ENCODE measurements around the gene DDR2. TPM values are rescaled to one million over a fixed set of nuclear protein-coding genes. Genes with fewer than 3 reads are reported as not detected.
"Not testable (repeated sequence)": the region's sequence is repeated elsewhere in the genome, so short reads cannot be mapped to it uniquely, and the experiment has no call there.

The DDR2 gene
- total RNA-seq, 1 donor from 2014 or later, result 1.3 TPM

DNA sequence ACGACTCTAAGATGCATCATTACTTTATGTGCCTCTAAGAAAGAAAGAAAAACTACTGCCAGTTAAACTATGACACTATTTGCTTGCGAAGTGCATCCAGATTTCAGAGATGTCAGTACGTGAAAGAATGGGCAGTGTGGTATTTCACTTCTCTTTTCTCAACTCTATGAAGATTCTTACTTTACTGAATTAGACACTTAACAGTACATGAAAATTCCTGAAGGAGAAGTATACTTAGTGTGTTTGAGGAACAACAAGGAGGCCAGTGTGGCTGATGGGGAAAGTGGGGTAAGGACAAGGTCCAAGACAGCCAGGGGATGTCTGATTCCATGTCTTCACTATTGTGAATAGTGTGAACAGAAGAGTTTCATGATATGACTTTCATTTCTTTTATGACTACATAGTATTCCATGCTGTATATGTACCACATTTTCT lies 104.4 kb downstream of the DDR2 start:
- H3K4me3 ChIP-seq (ENCODE audit: low read depth, low read length), result no peak overlapping the region
- TF ChIP-seq, protein P1, sequence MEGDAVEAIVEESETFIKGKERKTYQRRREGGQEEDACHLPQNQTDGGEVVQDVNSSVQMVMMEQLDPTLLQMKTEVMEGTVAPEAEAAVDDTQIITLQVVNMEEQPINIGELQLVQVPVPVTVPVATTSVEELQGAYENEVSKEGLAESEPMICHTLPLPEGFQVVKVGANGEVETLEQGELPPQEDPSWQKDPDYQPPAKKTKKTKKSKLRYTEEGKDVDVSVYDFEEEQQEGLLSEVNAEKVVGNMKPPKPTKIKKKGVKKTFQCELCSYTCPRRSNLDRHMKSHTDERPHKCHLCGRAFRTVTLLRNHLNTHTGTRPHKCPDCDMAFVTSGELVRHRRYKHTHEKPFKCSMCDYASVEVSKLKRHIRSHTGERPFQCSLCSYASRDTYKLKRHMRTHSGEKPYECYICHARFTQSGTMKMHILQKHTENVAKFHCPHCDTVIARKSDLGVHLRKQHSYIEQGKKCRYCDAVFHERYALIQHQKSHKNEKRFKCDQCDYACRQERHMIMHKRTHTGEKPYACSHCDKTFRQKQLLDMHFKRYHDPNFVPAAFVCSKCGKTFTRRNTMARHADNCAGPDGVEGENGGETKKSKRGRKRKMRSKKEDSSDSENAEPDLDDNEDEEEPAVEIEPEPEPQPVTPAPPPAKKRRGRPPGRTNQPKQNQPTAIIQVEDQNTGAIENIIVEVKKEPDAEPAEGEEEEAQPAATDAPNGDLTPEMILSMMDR (conservative IDR thresholded peaks at IDR 0.05; ENCODE audit: low read depth, low read length), result no peak
- DNase-seq (ENCODE audit: low read depth), result no peak

DNA sequence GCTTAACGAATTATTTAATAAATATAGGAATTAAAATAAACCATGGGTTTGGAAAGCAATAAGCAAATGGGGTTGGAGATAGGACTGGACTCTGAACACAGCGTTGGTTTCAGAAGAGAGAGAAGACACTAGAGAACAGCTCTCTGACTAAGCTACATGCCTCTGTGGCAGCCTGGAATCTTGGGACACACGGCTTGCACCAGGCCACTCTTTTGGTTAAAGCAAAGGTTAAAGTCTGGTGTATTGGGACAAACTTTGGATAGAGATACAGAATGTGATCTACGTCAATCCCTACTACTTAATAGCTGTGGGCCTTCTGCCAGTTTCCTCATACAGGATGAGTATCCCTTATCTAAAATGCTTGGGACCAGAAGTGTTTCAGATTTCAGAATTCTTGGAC lies 108.5 kb downstream of the DDR2 start:
- TF ChIP-seq, protein P1 (conservative IDR thresholded peaks at IDR 0.05; ENCODE audit: low read depth, low read length), result no peak
- no peak overlapping the region for H3K4me3 ChIP-seq (ENCODE audit: low read depth, low read length)
- no peak for DNase-seq (ENCODE audit: low read depth)

DNA sequence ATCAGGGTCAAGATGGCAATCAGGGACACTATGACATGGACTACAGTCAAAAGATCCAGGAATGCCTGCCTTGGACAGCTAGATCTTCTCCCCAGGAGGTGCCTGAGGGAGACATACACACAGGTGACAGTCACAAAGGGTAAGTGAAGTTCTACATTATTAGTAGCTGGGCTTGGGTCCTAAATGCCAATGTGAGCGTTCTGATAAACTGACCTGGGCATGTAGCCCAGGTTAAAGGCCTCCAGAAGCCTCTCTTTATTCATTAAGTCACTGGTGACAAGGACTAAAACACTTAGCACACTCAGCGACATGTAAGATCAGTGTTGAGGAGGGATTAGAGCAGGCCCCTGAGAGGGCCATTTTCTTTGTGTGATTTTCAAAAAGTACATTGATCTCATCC lies 109.3 kb downstream of the DDR2 start:
- no peak overlapping the region for H3K4me3 ChIP-seq (ENCODE audit: low read depth, low read length)
- no peak for DNase-seq (ENCODE audit: low read depth)
- TF ChIP-seq, protein P1 (conservative IDR thresholded peaks at IDR 0.05; ENCODE audit: low read depth, low read length), result no peak

DNA sequence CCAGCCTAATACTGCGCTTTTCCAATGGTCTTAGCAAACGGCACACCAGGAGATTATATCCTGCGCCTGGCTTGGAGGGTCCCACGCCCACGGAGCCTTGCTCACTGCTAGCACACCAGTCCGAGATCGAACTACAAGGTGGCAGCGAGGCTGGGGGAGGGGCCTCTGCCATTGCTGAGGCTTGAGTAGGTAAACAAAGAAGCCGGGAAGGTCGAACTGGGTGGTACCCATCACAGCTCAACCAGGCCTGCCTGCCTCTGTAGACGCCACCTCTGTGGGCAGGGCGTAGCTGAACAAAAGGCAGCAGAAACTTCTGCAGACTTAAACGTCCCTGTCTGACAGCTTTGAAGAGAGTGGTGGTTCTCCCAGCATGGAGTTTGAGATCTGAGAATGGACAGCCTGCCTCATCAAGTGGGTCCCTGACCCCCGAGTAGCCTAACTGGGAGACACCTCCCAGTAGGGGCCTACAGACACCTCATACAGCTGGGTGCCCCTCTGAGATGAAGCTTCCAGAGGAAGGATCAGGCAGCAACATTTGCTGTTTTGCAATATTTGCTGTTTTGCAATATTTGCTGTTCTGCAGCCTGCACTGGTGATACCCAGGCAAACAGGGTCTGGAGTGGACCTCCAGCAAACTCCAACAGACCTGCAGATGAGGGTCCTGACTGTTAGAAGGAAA lies 114.1 kb downstream of the DDR2 start:
- H3K4me3 ChIP-seq (ENCODE audit: low read depth, low read length); DNase-seq (ENCODE audit: low read depth): not testable (repeated sequence)

DNA sequence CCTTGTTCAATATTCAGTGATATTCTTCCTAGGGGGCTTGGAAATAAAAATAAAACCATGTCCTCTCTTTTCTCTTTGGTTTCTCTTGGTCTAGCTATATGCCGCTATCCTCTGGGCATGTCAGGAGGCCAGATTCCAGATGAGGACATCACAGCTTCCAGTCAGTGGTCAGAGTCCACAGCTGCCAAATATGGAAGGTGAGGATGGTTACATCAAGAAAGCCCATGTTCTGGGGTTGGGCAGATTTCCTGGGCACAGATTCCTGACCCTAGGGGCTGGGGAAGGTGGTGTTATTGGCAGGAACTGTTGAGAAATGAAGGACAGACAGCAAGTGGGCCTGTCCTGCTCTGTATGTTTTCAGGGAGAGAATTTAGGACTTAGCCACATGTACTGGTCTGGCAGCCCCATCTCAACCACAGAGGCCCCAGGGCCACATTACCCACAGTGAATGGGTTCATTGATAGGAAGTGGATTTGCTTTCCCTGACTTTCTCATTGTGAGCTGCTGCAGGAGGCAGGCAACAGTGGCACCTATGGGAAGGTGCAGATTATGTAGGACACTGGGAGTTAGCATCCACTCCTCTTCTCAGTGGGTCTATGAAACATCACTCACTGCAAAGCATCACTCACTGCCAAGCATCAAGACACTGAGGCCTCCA lies 120.9 kb downstream of the DDR2 start:
- no peak overlapping the region for H3K4me3 ChIP-seq (ENCODE audit: low read depth, low read length)
- TF ChIP-seq, protein P1 (conservative IDR thresholded peaks at IDR 0.05; ENCODE audit: low read depth, low read length), result peak; percentile 27
- DNase-seq (ENCODE audit: low read depth), result no peak

DNA sequence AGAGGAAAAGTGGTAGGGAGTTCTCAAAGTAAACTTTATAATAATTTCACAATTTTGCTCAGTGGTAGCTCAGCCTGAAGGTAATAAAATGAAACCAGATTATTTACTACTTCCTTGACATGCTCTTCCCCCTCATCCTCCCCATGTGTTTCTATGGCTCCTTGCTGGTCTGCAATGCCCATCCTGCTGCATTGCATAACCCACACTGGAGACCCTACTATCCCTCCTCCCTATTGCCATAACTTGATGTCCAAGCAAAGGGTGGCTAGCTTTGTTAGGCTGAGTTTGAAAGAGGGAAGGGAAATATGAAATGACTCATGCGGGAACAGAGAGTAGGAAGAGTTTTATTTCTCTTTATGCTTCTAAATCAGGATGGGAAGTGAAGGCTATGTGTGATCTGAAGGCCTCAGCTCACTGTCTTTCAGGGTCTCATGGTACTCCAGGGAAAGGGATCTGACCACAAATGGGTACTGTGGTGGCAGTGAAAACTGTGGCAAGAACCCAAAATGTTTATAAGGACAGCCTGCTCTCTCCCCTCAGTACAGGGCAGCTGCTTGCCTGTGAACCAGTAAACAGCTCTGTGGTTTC lies 121.8 kb downstream of the DDR2 start:
- TF ChIP-seq, protein P1 (conservative IDR thresholded peaks at IDR 0.05; ENCODE audit: low read depth, low read length), result no peak
- no peak overlapping the region for H3K4me3 ChIP-seq (ENCODE audit: low read depth, low read length)
- DNase-seq (ENCODE audit: low read depth), result no peak

DNA sequence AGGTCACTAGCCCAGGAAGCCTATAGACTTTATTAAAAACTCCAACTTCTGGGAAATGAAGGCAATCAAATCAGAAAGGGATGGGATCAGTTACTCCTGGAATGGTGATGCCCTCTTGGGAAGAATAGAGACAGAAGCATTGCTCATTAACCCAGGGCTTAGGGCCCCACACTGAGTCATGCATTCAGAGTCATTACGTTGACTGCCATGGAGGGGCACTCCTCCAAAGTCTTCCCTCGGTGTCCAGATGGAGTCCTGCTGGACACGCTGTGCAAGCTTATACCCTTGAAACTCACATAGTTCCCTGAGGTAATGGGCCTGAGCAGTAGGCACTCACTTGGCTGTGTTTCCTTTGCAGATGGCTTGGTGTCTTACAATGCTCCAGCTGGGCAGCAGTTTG lies 123.0 kb downstream of the DDR2 start:
- TF ChIP-seq, protein P1 (conservative IDR thresholded peaks at IDR 0.05; ENCODE audit: low read depth, low read length), result no peak
- no peak overlapping the region for H3K4me3 ChIP-seq (ENCODE audit: low read depth, low read length)
- DNase-seq (ENCODE audit: low read depth), result no peak

Measured in epithelial cell of proximal tubule (primary cell).